OCI-LY3 (cell line): Measurements from ENCODE around the gene TMEM231.

Source experiments
- CTCF ChIP-seq: fragments of 200-600, 300-600 bp; sonication (generic); IDR thresholded peaks from 2 replicates; pipeline ENCODE4 v1.5.1; 2014; ENCODE audit warnings: antibody characterized with exemption, low read length, low read depth
- EZH2phosphoT487 ChIP-seq: fragments of 200-600 bp; shearing (Covaris generic); IDR thresholded peaks from 2 replicates; pipeline ENCODE4 v1.6.1; 2018; ENCODE audit warnings: antibody characterized with exemption, mixed run types, low read depth

DNA sequence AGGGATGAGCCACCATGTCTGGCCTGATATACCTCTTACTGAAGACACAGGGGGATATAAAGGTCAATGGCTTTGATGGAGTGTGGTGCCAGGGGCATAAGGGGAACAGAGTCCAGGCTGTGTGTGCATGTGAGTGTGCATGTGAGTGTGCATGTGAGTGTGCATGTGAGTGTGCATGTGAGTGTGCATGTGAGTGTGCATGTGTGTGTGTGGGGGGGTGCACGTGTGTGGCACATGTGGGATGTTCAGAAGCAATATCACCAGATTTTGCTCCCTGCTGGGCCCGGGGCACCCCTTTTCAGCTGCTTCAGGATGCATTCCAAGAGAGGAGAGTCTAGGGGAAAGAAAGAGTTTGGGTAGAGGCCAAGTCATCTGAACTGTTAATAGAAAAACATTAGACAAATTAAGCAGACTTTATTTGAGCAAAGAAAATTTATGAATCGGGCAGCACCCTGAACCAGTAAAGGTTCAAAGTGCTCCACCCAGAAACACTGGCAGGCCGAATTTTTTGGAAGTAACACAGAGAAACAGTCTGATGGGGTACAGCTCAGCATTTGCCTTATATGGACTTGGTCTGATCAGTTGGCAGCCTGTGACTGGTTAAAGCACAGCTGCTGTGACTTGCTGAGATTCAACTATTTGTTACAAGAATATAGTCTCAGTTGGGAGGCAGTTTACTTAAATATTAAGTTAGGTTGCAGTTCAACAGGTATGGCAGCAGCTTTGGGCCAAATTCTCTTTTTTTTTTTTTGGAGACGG, 29.8 kb downstream of the TMEM231 start:
- TF ChIP-seq CTCF = no peak
- no peak for TF ChIP-seq EZH2phosphoT487
